ENCODE results near the gene OR8S1. TPM values are rescaled to one million over a fixed set of nuclear protein-coding genes. Genes with fewer than 3 reads are reported as not detected.

OR8S1 gene
- total and polyA plus RNA-seq, 2 donors (not counting 3 experiments of a cell fraction or from before 2014, with no cell fraction given), result not detected

DNA sequence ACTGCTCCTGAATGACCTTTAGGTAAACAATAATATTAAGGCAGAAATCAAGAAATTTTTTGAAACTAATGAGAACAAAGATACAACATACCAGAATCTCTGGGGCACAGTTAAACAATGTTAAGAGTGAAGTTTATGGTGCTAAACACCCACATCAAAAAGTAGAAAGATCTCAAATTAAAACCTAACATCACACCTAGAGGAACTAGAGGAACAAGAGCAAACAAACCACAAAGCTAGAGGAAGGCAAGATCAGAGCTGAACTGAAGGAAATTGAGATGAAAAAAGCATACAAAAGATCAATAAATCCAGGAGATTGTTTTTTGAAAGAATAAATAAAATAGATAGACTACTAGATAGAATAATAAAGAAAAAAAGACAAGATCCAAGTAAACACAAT, 7.2 kb downstream of the OR8S1 start:
- no peaks in the 10 kb centered on the region for H3K4me1 ChIP-seq (ENCODE audit: control insufficient read depth, extremely low read depth, insufficient read depth, low read length)
- no peaks in the 10 kb centered on the region for H3K79me2 ChIP-seq (ENCODE audit: control insufficient read depth, insufficient read depth, low read length)
- no peaks in the 10 kb centered on the region for H3K9me1 ChIP-seq (replicated peaks; ENCODE audit: control insufficient read depth, extremely low read depth, insufficient read depth, low read length)
- no TSS peak for BruUV-seq (replicated peaks)
- CTCF ChIA-PET, result no interaction called here
- POLR2A ChIA-PET, result no interaction called here
- no peaks in the 10 kb centered on the region for H3K9me3 ChIP-seq (replicated peaks; ENCODE audit: control insufficient read depth, insufficient read depth, low read length)
- FAIRE-seq, result no peak
- dilution Hi-C loops (cut with MboI; ENCODE audit: extremely low pct_ligation_motif_present, low sequenced_read_pairs) (no loop called here), intact Hi-C loops (cut with micrococcal nuclease) (no loop called here)
- H3K36me3 ChIP-seq (ENCODE audit: control insufficient read depth in 2 of 2, extremely low read depth in 1 of 2, insufficient read depth in 2 of 2, low read length in 2 of 2), result no peaks in the 10 kb centered on the region
- no peak overlapping the region for H3K4me2 ChIP-seq (ENCODE audit: insufficient read depth, low read length)
- H3K9ac ChIP-seq (replicated peaks; ENCODE audit: extremely low read depth, insufficient read depth, low read length), result no peak overlapping the region
- H2AFZ ChIP-seq (ENCODE audit: low read depth, low read length), result no peak overlapping the region
- no peak overlapping the region for H3K27ac ChIP-seq (ENCODE audit: insufficient read depth, low read depth, low read length)
- no peak for TF ChIP-seq EZH2 (IDR thresholded peaks at IDR 0.05; ENCODE audit: borderline replicate concordance, low read depth, low read length, severe bottlenecking)
- no peak for TF ChIP-seq FOS (IDR thresholded peaks at IDR 0.05; ENCODE audit: borderline replicate concordance, insufficient read depth, low read length)
- no peak for TF ChIP-seq POLR2A (IDR thresholded peaks at IDR 0.05; ENCODE audit: low read depth, low read length)
- TF ChIP-seq, protein P1, sequence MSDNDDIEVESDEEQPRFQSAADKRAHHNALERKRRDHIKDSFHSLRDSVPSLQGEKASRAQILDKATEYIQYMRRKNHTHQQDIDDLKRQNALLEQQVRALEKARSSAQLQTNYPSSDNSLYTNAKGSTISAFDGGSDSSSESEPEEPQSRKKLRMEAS (IDR thresholded peaks at IDR 0.05; ENCODE audit: insufficient read depth, insufficient read length), result no peak
- TF ChIP-seq GATA2 (IDR thresholded peaks at IDR 0.05; ENCODE audit: insufficient read depth, insufficient read length, low read depth, low read length), result no peak
- TF ChIP-seq JUN (IDR thresholded peaks at IDR 0.05; ENCODE audit: borderline replicate concordance, insufficient read depth, insufficient read length, low read depth), result no peak
- TF ChIP-seq CTCF (IDR thresholded peaks at IDR 0.05; ENCODE audit: extremely low read depth in 1 of 2, insufficient read depth in 1 of 2, low read depth in 1 of 2, low read length in 2 of 2), result no peak
- TF ChIP-seq MYC (IDR thresholded peaks at IDR 0.05; ENCODE audit: low read depth, low read length), result no peak
- no peak for TF ChIP-seq POLR2AphosphoS5 (IDR thresholded peaks at IDR 0.05; ENCODE audit: insufficient read depth, low read depth, low read length)
- DNase-seq (ENCODE audit: low read depth, low spot score), result no peak
- H3K27me3 ChIP-seq (ENCODE audit: control insufficient read depth in 2 of 2, insufficient read depth in 2 of 2, low read length in 2 of 2), result no peaks in the 10 kb centered on the region
- H4K20me1 ChIP-seq (replicated peaks; ENCODE audit: control insufficient read depth, extremely low read depth, insufficient read depth, low read length), result no peaks in the 10 kb centered on the region
- H3K4me3 ChIP-seq (replicated peaks in 1 of 3; ENCODE audit: insufficient read depth in 1 of 3, low read depth in 1 of 3, low read length in 3 of 3), result no peak overlapping the region
